ENCODE data around the gene BHLHA15.

GRCh38 chr7:98257701-98258100 is 46.5 kb downstream of the BHLHA15 start:
- TF ChIP-seq CTCF (IDR thresholded peaks at IDR 0.05), result no peak
- no peak for TF ChIP-seq POLR2A (IDR thresholded peaks at IDR 0.05)

All from gastroesophageal sphincter (tissue), 3 donors.